Measurements from ENCODE around the gene YBX2. TPM values are rescaled to one million over a fixed set of nuclear protein-coding genes. Genes with fewer than 3 reads are reported as not detected.
A peak's percentile ranks its signal among the peaks of the same experiment; 100 is the strongest.

The YBX2 gene
- total and polyA plus RNA-seq, 2 experiments from 2014 or later = 20.9 to 56.2 TPM

DNA sequence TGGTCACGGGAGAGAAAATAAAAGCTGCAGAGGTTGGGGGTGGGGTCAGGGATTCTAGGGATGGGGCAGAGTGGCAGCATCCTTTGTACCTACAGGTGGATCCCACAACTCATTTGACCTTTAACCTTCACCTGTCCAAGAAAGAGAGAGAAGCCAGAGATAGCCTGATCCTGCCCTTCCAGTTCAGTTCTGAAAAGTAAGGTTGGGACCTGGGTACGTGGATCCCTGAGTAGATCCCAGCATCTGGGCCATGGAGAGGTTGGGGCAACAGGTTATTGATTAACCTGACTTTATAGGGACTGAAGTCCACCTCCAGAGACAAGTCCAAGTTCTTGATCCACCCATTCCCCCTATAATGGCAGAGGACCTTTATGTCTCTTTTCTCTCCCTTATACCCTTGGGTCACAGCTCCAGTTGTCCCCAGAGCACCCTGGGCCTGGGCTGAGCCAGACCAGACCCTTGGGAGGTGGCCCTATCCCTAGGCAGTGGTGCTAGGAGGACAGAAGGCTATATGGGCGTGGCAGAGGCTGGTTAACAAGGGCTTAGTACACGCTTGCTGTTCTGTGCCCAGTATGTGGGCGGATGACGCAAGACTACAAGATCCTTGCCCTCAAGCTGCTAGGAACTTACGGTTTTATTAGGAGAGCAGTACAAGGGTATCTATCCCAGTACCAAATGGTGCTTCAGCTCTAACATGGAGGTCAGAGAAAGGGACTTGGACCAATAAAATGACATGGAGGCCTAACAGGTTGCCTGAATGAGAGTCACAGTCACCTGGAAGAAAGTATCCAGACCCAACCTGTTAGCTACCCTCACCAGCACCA is 35.5 kb downstream of the YBX2 start:
- Histone ChIP-seq H3K27me3 (peaks cover 36% of the 10 kb centered on the region), H3K36me3 (peaks cover 22% of the 10 kb centered on the region), H3K9me3 (ENCODE audit: low read depth) (no peaks in the 10 kb centered on the region), H3K4me1 (ENCODE audit: low read depth) (peaks cover 5% of the 10 kb centered on the region), H3K4me3 (no peak overlapping the region), H3K27ac (no peak overlapping the region)
- peak in 1 of 2 donors; percentile 63 for DNase-seq (ENCODE audit: low read depth in 1 of 2, low spot score in 1 of 2)
- TF ChIP-seq, protein P1, sequence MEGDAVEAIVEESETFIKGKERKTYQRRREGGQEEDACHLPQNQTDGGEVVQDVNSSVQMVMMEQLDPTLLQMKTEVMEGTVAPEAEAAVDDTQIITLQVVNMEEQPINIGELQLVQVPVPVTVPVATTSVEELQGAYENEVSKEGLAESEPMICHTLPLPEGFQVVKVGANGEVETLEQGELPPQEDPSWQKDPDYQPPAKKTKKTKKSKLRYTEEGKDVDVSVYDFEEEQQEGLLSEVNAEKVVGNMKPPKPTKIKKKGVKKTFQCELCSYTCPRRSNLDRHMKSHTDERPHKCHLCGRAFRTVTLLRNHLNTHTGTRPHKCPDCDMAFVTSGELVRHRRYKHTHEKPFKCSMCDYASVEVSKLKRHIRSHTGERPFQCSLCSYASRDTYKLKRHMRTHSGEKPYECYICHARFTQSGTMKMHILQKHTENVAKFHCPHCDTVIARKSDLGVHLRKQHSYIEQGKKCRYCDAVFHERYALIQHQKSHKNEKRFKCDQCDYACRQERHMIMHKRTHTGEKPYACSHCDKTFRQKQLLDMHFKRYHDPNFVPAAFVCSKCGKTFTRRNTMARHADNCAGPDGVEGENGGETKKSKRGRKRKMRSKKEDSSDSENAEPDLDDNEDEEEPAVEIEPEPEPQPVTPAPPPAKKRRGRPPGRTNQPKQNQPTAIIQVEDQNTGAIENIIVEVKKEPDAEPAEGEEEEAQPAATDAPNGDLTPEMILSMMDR (IDR thresholded peaks at IDR 0.05; ENCODE audit: low read depth, low read length) = no peak

DNA sequence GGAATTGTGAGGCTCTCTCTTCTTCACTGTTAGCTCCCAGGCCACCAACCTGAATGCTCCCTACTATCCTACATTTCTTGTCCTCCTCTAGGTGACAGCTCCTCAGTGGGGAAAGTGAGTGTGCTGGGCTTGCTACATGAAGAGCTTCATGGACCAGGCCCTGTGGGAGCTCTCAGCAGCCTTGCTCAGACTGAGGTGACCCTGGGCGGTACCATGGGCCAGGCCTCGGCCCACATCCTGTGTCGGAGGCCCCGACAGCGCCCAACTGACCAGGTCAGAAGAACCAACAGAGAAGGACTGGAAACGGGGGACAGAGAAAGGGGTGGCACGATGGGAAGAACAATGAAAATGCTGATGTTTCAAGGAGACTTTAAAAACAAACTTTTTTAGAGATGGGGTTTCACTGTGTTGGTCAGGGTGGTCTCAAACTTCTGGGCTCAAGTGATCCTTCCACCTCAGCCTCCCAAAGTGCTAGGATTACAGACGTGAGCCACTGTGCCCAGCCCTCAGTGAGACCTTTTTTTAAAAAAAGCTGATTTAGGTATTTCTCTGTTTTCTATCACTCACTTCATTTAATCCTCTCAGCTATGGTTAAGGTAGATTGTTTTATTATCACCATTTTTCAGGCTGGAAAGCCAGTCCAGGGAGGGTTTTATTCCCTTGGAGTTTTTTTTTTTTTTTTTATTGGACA is 37.5 kb downstream of the YBX2 start:
- TF ChIP-seq, protein P1 (IDR thresholded peaks at IDR 0.05; ENCODE audit: low read depth, low read length) = no peak

DNA sequence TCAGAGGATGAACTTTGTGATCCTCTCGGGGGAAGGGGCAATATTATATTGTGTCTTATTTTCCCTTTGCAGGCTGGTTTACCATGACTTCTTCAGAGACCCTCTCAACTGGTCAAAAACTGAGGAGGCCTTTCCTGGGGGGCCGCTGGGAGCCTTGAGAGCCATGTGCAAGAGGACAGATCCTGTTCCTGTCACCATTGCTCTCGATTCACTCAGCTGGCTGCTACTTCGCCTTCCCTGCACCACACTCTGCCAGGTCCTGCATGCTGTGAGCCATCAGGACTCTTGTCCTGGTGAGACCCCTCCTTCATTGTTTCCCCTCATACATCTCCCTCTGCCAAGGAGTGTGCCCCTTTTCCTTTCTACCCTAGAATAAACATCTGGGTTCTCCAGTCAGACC is 39.9 kb downstream of the YBX2 start:
- Histone ChIP-seq H3K9me3 (ENCODE audit: low read depth) (no peaks in the 10 kb centered on the region), H3K36me3 (peaks cover 22% of the 10 kb centered on the region), H3K27me3 (no peaks in the 10 kb centered on the region), H3K4me1 (ENCODE audit: low read depth) (peaks cover 8% of the 10 kb centered on the region), H3K27ac (no peak overlapping the region), H3K4me3 (no peak overlapping the region)
- DNase-seq (ENCODE audit: low read depth in 1 of 2, low spot score in 1 of 2) = no peak
- TF ChIP-seq, protein P1 (IDR thresholded peaks at IDR 0.05; ENCODE audit: low read depth, low read length) = no peak

More for the DNA sequence above, 37.5 kb downstream of the YBX2 start:
- peaks cover 15% of the 10 kb centered on the region for H3K27me3 ChIP-seq
- no peaks in the 10 kb centered on the region for H3K9me3 ChIP-seq (ENCODE audit: low read depth)
- H3K4me3 ChIP-seq = no peak overlapping the region
- no peak overlapping the region for H3K27ac ChIP-seq
- peaks cover 22% of the 10 kb centered on the region for H3K36me3 ChIP-seq
- no peak for DNase-seq (ENCODE audit: low read depth in 1 of 2, low spot score in 1 of 2)
- H3K4me1 ChIP-seq (ENCODE audit: low read depth) = peaks cover 5% of the 10 kb centered on the region

DNA sequence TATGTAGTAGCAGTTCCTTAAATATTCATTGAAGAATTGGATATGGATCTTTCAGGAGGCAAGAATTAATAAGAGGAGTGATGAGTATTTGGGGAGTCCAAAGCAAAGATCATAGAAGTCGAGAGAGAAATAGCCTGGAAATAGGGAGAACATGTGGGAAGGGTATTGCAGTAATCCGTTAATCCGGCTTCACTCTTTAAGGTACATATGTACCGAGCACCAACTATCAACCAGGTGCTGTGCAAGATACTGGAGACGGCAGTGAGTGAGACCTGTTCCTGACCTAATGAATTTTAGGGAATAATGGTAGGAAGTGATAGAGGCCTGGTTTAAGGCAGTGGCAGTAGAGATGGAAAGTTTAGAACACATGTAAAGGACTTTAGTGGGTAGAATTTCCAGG is 41.4 kb downstream of the YBX2 start:
- H3K36me3 ChIP-seq = peaks cover 14% of the 10 kb centered on the region
- no peaks in the 10 kb centered on the region for H3K27me3 ChIP-seq
- no peak for DNase-seq (ENCODE audit: low read depth in 1 of 2, low spot score in 1 of 2)
- TF ChIP-seq, protein P1 (IDR thresholded peaks at IDR 0.05; ENCODE audit: low read depth, low read length) = no peak
- H3K4me3 ChIP-seq = peak overlapping the region; percentile 69
- peak overlapping the region; percentile 99 for H3K27ac ChIP-seq
- H3K4me1 ChIP-seq (ENCODE audit: low read depth) = peaks cover 19% of the 10 kb centered on the region
- H3K9me3 ChIP-seq (ENCODE audit: low read depth) = no peaks in the 10 kb centered on the region

DNA sequence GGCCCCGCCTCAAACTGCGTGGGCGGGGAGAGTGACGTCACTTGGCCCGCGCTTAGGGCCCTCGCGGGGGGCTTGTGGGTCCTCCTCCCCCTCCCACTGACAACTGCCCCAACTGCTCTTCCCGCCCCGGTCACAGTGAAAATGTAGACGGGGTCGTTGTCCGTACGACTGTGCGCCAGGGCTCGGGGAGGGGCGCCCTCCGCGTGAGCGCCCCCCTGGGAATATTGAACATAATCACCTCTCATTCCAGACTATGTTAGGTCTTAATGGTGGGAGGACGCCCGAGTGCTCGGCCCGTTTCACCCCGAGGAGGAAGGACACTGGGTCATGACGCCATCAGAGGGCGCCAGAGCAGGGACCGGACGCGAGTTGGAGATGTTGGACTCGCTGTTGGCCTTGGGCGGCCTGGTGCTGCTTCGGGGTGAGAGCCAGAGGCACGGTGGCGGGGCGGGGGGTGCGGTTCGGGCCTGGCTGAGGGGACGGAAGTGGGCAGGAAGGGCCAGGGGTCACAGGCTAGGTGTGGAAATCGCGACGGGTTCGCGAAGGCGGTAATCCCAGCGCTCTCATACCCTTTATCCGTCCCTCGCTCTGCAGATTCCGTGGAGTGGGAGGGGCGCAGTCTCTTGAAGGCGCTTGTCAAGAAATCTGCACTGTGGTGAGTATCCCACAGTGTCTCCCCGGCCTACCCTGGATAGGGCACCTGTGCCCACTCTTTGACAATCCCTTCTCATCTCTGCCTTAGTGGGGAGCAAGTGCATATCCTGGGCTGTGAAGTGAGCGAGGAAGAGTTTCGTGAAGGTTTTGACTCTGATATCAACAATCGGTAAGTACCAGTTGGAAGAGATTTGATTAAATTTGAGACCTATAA is 42.0 kb downstream of the YBX2 start, which contains the start of gene ELP5:
TSS of gene ELP5 (plus strand) at position 40 of the 868 bp plus-strand sequence. CDS start at position 376, 336 bp downstream.
- Histone ChIP-seq H3K4me1 (ENCODE audit: low read depth) (peaks cover 19% of the 10 kb centered on the region), H3K4me3 (peak within 1 kb of the TSS; percentile 69), H3K27me3 (no peaks in the 10 kb centered on the region), H3K36me3 (peaks cover 9% of the 10 kb centered on the region), H3K9me3 (ENCODE audit: low read depth) (no peaks in the 10 kb centered on the region), H3K27ac (peak within 1 kb of the TSS; percentile 99)
- TF ChIP-seq, protein P1 (IDR thresholded peaks at IDR 0.05; ENCODE audit: low read depth, low read length) = peak; percentile 10
- DNase-seq (ENCODE audit: low read depth in 1 of 2, low spot score in 1 of 2) = peak; percentile 94 to 97

Measured in cardiac muscle cell (in vitro differentiated cells and primary cell).